Hematopoietic multipotent progenitor cell treated with erythropoietin and hydrocortisone succinate and interleukin-3 and kit ligand, for 6 days (in vitro differentiated cells): ENCODE data around the gene TSPAN15.
A peak's percentile ranks its signal among the peaks of the same experiment; 100 is the strongest.

Source experiments
- DNase-seq: peaks from one replicate; pipeline ENCODE4 v3.0.0-alpha.2; 2015

TSPAN15 gene

DNA sequence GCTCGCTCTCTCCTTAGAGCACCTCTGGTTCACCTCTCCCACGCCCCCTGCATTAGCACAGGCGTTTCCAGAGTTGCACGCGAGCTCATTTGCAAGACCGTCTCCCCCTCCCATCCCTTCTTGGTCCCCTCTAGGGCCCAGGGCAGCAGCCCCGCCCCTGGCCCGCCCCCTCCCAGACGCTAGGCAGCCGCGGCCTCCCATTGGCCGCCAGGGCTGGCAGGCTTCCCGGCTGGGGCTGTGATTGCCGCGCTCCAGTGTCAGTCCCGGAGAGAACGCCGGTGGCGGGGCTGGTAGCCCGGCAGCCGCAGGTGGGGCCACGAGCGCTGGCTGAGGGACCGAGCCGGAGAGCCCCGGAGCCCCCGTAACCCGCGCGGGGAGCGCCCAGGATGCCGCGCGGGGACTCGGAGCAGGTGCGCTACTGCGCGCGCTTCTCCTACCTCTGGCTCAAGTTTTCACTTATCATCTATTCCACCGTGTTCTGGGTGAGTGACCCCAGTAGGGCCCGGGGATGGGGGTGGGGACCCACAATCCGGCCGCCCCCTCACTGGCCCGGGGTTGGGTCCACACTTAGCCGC lies at the start of gene TSPAN15:
TSS of gene TSPAN15 (plus strand) at position 257 of the 575 bp plus-strand sequence. CDS start at position 387, 130 bp downstream.
- DNase-seq, result peak; percentile 79

DNA sequence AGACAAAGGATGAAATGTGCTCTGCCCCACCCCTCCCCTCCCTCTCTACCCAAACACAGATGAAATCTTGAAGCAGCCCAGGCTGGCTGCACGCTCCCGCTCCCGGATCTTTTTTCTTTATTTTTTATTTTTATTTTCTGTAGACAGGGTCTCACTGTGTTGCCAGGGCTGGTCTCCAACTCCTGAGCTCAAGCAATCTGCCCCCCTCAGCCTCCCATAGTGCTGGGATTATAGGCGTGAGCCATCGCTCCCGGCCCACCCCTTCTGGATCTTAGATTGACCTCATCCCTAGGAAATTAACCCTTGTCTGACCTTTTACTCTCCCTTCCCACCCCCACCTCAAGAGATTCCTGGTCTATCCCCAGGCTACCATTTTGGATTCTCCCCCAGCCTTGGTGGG lies 48.9 kb upstream of the TSPAN15 start:
- no peak for DNase-seq

DNA sequence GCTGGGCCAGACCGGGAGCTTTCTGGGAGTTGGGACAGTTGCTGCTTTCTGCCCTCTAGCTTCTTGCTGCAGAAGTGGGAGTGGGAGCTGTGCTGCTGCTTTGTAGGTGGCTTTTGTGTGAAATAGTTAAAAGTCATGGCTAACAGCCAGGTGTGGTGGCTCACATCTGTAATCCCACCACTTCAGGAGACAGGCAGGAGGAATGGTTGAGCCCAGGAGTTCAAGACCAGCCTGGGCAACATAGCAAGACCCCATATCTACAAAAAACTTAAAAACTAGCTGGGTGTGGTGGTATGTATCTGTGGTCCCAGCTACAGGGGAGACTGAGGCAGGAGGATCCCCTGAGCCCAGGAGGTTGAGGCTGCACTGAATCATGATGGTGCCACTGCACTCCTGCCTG lies 48.2 kb upstream of the TSPAN15 start:
- DNase-seq, result no peak

DNA sequence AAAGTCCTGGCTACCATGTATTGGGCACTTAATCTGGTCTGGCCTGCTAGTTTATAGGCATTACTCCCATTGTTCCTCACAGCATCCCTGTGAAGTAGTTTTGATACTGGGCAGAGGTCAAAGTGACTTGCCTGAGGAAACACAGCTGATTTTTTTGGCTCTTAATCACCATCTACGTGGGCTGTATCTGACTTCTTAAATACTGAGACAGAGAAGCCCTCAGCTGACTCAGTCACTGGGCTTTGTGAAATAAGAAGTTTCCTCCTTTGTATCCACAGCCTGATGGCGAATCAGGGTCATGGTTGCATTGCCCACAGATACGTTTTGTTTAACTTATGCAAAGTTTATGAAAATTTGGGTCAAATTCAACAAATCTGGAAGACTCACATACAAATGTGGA lies 47.7 kb upstream of the TSPAN15 start:
- DNase-seq, result no peak

DNA sequence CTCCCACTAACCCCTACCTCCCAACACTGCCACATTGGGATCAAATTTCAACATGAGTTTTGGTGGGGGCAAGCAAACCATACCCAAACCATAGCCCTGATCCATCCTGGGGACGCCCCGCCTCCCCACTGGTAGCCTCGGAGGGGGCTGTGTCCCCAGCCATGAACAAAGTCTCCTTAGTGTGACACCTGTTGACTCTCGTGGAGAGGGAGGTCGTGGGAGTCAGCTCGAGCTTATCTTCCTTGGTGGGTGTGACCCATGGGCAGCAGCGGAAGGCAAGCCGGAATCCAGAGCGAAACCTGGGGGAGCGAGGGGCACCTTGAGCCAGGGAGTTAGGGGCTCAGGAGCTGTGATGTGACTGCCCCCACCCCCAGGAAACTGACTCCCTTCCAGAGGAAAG lies 46.5 kb upstream of the TSPAN15 start:
- no peak for DNase-seq

DNA sequence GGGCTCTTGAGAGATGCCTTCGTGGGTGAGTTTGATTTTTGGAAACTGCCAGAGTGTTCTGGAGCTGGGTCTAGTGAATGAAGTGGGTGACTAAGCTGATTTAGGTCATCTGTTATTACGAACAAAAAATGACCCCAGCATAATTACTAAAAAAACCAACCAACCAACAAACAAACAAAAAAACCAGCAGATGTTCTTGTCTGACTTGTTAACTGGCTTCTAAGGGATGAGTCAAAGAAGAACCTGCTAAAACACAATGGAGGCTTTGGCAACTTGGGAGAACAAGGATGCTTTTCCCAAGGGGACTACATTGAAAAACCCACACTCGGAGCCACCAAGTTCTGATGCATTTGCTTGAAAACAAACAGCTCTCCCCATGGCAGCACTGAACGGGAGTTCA lies 46.0 kb upstream of the TSPAN15 start:
- DNase-seq, result no peak

DNA sequence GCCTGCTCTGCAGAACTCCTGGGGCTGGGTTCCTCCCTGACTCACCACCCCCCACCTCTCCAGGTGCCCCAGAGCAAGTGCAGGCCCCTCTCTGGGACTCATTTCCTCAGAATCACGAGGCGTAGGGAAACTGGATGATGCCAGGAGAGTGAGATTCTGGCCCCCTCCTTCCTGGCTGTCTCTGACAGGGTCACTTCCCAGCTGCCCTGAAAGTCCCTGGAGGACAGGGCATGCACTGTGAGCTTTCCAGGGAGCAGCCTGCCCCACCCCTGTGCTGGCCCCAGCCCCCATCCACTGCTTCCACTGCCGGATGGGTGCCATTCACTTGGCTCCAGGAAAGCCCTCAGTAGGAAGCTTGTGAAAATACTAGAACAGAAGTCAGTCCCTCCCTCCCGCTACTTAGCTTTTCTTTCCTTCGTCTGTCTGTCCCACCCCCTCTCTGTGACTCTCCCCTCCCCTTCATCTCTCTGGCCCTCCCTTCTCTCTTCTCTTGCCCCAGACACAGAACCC lies 44.9 kb upstream of the TSPAN15 start:
- DNase-seq, result peak; percentile 24

DNA sequence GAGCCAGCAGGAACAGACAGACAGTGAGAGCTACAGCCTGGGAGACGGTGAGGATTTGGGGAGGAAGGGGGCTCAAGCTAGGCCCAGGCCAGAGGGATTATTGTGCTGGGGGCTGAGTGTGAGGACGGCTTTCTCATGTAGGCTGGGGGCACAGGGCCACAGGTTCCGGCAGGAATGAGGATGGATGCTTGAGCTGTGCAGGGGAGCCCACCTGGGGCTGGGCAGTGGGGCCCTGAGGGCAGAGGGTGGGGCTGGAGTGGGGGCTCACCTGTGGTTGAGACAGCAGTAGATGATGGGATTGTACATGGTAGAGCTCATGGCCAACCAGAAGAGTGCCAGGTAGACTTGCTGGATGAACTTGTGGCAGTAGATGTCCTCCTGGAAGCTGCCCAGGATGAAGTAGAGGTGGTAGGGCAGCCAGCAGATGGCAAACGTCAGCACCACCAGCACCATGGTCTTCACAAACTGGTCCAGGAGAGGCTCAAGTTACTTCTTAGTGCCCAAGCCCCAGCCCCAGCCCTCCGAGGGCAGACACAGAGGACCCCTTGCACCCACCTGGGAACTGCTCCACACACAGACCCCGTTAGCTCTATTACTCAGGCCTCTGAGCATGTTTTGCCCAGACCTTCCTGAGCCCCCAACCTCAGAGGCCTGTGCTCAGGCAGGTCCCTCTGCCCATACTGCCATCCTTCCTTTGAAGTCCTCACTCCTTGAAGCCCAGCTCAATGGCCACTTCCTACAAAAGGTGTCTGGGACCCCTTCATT lies 44.3 kb upstream of the TSPAN15 start:
- peak; percentile 25 for DNase-seq

DNA sequence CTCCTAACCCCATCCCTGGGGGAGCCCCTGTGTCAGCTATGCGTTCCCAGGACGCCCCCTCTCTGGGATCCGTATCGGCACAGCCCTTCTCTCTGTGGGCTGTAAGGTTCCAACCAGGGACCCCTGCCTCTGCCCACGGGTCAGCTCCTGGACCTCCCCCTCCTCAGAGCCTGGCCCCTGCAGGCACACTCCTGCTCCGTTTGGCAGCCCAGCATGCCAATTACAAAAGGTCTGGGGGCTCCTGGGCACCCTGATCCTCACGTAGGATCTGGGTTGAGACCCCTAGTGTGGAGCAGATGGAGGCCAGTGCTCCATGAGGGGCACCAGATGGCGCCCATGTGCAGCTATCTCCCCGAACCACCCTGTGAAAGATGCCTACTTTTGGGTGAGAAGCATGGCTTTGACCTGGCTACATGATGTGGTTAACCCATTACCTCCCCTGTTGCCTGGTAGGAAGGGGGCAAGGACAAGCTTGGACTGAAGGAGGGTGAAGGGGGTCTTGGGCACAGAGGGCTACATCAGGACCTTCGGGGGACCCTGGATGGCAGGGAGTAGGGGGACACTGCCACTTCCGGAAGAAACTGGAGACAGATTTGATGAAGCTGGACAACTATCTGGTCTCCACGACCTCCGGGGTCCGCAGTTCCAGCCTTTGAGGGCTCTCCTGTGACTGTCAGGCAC lies 43.5 kb upstream of the TSPAN15 start:
- peak; percentile 79 for DNase-seq

DNA sequence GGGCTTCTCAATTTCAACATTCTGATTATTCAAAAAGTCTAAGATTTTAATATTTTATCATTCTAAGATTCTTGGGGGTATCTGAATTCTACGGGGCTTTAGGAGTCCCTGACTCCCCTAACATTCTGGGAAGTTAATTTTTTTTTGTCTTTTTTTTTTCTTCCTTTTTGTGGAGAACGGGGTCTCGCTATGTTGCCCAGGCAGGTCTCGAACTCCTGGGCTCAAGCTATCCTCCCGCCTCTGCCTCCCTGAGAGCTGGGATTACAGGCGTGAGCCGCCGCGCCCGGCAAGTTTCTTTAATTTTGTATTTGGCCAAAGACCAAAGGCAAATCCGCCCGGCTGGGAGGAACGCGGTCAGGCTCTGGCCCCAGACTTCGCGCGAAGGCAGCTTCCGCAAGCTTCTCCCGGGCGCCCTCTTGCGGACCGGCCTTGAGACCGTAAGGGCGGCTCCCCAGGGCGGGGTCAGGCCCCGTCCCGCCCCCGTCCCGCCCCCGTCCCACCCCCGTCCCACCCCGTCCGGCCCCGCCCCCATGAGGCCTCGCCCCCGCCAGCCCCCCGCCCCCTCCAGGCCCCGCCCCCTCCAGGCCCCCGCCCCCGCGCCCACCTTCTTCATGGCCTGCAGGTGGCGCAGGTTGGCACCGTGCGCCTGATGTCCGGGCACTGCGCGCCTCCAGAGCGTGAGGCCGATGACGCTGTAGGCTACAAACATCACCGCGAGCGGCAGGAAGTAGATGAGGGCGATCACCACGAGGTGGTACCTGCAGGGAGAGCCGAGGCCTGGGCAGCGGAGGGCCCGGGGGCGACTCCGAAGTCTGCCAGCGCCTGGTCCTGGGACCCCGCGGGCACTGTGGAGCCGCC lies 42.7 kb upstream of the TSPAN15 start:
- DNase-seq, result peak; percentile 97

DNA sequence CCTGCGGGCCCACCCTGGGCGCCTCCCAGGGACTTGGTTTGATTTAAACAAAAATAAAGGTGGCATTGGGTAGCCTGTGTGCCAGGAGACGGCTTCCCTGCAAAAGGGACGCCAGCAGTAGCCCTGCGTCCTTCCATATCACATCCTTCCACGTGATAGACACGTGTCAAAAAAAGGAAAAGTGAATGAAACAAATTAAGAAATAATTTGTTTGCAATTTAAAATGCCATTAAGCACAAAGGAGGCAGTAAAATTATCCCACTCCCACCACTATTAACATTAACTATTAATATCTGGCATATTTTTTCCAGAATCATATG lies 42.1 kb upstream of the TSPAN15 start:
- DNase-seq, result no peak

DNA sequence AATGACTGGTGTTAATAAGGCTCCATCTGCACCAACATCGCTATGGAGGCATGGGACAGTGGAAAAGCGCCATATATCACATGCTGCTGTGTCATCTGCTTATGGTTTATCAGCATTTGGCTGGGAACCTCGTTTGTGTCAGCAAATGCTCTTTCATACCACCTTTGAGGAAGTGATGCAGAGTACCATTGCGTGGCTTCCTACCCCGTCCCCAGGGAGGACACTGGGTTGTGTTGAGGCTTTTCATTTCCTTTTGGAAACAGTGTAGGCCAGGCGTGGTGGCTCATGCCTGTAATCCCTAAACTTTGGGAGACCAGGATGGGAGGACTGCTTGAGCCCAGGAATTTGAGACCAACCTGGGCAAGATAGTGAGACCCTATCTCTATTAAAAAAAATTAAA lies 41.3 kb upstream of the TSPAN15 start:
- DNase-seq, result peak; percentile 40

DNA sequence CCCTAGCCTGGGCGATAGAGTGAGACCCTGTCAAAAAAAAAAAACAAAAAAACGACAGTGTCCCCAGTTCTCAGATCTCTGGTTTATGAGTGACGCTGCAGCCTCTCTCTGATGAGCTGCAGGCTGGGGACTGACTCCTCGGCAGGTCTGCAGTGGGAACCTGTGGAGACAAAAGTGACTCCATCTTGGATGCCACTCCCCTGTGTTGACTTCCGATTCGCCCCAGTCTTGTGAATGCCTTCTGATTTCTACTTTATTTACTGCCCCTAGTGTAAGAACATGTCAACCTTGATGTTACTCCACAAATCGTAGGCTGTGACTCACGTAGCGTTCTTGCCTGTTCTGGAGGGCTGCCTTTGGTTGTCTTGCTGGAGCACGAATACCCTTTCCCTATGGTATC lies 40.8 kb upstream of the TSPAN15 start:
- no peak for DNase-seq

DNA sequence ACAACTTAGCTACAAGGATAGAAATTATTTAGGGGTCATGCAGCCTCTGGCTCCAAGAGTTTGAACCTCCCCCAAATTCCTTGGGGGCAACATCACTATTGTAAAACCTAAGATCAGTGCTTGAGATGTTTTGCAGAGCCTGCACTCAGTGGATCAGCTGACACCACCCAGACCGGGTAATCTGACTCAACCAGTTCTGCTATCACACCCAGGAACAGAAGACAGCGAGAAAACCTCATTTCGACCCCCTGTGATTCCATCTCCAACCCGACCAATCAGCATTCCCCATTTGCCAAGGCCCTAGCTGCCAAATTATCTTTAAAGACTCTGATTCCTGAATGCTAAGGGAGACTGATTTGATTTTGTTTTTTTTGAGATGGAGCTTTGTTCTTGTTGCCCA lies 39.8 kb upstream of the TSPAN15 start:
- peak; percentile 73 for DNase-seq

DNA sequence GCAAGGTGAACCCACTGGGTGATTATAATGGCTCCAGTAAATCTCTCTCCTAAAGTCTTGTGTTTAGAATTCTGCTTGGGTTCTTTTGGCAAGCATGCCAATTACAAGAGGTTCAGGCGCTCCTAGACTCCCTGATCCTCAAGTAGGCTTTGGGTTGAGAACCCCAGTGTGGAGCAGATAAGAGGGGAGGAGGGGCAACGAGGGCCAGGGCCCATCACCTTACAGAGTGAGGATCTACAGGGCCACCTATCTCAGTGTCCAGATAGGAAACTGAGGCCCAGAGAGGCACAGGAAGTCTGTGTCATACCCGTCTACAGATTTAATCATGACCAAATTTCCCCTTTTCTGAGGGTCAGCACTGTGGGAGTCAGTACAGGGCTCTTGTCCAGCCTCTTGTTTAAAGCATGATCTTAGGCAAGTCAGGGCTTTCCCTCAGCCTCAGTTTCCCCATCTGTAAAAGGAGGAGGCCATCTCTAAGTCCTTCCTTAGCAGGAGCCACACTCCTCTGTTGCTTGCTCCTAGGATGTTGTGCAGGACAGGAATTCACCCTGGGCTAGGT lies 39.0 kb upstream of the TSPAN15 start:
- DNase-seq, result no peak

DNA sequence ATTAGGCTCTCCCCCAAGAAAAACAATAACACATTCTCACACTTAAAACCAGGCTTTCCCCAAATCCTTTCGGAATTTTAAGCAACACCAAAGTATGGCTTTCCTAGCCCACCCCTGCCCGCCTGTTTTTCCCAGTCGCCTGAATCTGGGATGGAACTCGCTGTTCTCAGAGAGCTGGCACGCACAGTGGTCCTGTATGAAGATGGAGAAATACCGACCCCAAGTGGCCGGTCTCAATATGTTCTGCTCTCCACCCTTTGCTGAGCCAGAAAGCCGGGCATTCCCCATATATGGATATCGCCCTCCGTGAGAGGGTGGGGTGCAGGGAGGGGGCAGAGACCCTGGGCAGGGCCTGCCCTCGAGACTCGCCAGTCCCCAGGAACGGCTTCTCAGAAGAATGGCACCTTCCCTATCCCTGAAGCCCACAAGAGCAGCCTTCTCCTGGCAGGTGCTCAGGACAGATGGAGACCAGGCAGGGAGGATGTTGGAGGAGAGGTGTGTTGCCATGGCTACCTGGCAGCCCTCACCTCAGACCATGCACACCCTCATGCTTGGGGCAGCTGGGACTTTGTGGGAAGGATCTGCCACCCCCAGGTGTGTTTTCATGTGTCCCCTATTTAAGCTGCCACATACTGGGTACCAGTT lies 37.9 kb upstream of the TSPAN15 start:
- peak; percentile 83 for DNase-seq

DNA sequence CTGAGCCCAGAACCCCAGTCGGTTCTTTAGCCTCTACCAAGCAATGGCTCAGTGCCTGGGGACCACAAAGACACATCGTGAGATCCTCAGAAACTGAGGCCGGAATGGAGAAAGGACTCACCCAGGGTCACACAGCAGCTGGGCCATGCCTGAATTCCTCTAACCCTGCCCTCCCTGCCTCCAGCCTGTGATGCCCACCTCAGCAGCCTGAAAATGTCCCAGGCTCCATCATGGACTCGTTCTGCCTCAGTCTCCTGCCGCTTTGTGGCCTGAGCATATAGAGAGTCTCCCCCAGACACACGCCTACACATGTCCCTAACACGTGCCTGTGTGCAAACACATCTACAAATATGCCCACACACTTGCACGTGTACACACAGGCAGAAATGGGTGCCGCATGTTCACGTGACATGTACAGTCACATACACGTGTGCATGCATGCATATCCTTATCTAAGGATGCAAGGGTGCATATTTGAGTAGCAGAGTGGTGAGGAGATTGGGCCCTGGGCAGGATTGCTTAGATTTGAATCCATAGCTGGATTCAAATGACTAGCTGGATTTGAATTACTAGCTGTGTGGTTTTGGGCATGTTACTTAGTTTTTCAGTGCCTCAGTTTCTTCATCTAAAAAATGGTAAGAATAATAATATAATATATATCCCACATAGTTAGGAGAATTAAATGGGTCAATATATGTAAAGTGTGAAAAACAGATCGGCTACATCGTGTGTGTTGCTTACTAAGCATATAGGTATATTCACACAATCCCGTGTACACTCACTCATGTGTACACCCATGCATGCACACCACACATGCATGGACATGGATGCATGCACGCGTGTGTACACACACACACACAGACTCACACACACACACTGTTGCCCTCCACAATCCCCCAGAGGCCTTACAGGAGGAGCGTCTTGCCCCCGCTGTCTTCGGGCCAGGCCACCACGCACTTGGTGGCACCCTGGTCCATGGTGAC lies 36.9 kb upstream of the TSPAN15 start:
- no peak for DNase-seq

DNA sequence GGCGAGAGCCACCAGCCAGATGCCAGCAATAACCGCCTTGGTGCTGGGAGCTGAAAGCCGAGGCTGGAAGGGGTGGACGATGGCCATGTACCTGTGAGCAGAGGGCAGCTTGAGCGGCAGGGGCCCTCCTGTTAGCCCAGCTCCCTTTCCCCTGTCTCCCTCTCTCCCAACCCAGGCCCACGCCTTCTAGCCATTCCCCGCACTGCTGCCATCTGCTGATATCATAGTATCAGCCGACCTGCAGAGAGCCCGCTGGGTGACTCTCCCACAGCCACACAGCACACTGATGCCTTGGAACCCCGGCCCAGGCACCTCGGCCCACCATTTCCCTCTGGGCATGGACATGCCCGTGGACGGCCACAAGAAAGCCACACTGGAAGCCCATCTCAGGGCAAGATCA lies 36.2 kb upstream of the TSPAN15 start:
- peak; percentile 39 for DNase-seq

DNA sequence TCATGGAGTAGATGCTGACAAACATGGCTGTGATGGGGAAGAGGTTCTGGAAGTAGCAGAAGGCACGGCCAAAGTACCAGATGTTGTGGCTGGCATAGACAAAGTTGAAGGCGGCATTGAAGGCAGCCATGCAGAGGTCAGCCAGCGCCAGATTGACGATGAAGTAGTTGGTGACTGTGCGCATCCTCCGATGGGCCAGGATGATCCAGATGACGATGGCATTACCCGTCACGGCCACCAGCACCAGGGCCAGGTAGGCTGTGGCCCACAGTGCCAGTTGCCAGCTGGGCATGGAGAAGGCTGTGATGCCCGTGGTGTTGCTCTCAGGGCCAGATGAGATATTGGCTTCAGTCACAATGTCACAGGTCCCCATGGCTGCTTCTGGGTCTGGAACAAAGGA lies 35.3 kb upstream of the TSPAN15 start:
- no peak for DNase-seq

DNA sequence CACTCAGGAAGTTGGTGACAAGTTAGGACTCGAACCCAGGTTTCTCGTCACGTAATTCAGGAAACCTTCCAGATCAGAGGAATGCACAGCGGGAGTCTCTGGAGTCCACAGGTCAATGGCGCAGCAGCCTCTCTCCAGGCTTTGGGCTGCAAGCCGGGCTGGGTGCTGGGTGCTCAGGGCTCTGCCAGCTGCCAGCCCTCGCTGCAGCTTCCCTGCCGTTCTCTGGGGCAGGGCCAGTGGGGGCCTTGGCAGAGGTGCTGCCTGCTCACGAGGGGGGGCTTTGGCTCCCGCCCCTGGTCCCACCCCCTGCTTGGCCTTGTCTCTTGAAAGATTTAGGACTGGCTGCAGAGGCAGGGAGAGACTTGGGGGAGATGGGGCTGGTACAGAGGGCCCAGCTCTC lies 34.6 kb upstream of the TSPAN15 start, which contains the start of gene TACR2:
TSS of gene TACR2 (minus strand) at position 224 of the 400 bp plus-strand sequence. CDS start 595 bp downstream, outside the sequence.
- no peak for DNase-seq

DNA sequence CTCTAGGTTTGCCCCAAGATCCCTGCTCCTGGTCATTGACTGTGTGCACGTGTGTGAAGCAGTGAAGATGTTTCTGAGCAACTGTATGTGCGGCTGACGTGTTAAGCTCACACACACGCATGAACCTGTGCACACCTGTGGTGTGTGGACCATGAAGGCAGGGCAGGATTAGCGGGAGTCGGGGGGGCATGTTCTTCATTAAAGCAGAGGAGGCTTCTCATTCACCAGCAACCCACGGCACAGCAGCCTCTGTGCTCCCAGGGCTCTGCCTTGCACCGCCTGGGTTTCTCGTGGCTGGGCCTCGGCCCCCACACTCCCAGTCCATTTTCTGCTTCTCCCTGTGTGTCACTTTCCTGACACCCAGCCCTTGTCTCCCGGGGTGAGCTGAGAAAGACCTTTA lies 33.7 kb upstream of the TSPAN15 start:
- no peak for DNase-seq
